Natural killer cell (primary cell): ENCODE measurements around the gene RBM4B. TPM values are rescaled to one million over a fixed set of nuclear protein-coding genes. Genes with fewer than 3 reads are reported as not detected.
A peak's percentile ranks its signal among the peaks of the same experiment; 100 is the strongest.

Source experiments
- ATAC-seq, 3 donors: fragments of 150-1000 bp in 2 of 3; fragments of 200-7000 bp in 1 of 3; cut with Tn5 transposase; 1 replicate in 1 of 3; 2 replicates in 2 of 3; pipeline ENCODE4 v1.10.0; 2021; ENCODE audit warnings: mild to moderate bottlenecking in 2 of 3, moderate library complexity in 2 of 3
- DNase-seq, 2 donors: peaks; one replicate each; pipeline versions ENCODE4 v3.0.0 to v3.0.0-alpha.2; 2013 to 2021; ENCODE audit warnings: mixed read lengths in 1 of 2
- H3K27ac ChIP-seq: one replicate; pipeline ENCODE4 v1.5.1; 2013; ENCODE audit warnings: mild to moderate bottlenecking, low read length
- H3K27me3 ChIP-seq: one replicate; pipeline ENCODE4 v1.6.1; 2013; ENCODE audit warnings: low read length; ENCODE audit not compliant: control insufficient read depth, insufficient read depth
- H3K36me3 ChIP-seq: one replicate; pipeline ENCODE4 v1.6.1; 2013; ENCODE audit warnings: low read length; ENCODE audit not compliant: control insufficient read depth, insufficient read depth
- H3K4me1 ChIP-seq: one replicate; pipeline ENCODE4 v1.6.1; 2013; ENCODE audit warnings: low read length; ENCODE audit not compliant: control insufficient read depth, insufficient read depth
- H3K4me3 ChIP-seq: one replicate; pipeline ENCODE4 v1.5.1; 2013; ENCODE audit warnings: low read length
- H3K9me3 ChIP-seq: one replicate; pipeline ENCODE4 v1.6.1; 2013; ENCODE audit warnings: low read length; ENCODE audit not compliant: control insufficient read depth, insufficient read depth
- H3K27ac Mint-ChIP-seq, 2 donors: one replicate each; pipeline ENCODE4 v1.8.0; 2022; ENCODE audit warnings: mild to moderate bottlenecking in 2 of 2, mixed read lengths in 2 of 2, moderate library complexity in 1 of 2
- H3K27me3 Mint-ChIP-seq, 2 donors: one replicate each; pipeline ENCODE4 v1.8.0; 2022; ENCODE audit warnings: low read depth in 2 of 2, mixed read lengths in 2 of 2
- H3K36me3 Mint-ChIP-seq: one replicate; pipeline ENCODE4 v1.8.0; 2022; ENCODE audit warnings: mixed read lengths
- H3K4me1 Mint-ChIP-seq, 2 donors: one replicate each; pipeline ENCODE4 v1.8.0; 2022; ENCODE audit warnings: mixed read lengths in 2 of 2
- H3K4me3 Mint-ChIP-seq: one replicate; pipeline ENCODE4 v1.8.0; 2022; ENCODE audit warnings: mild to moderate bottlenecking, moderate library complexity, mixed read lengths
- H3K9me3 Mint-ChIP-seq, 2 donors: one replicate each; pipeline ENCODE4 v1.8.0; 2022; ENCODE audit warnings: mixed read lengths in 2 of 2
- CTCF ChIP-seq: fragments of 200-600 bp; IDR thresholded peaks from one replicate; pipeline ENCODE4 v1.8.0; 2022; ENCODE audit warnings: antibody characterized with exemption
- WGBS: methylation state at CpG from one replicate; pipeline ENCODE4 v1.1.7; 2013; ENCODE audit warnings: missing lambda C conversion rate; ENCODE audit not compliant: insufficient coverage; 5-methylcytosine and 5-hydroxymethylcytosine counted together
- intact Hi-C: fragments of 100-400 bp; cut with micrococcal nuclease; formaldehyde crosslinking; loops from one replicate; pipeline ENCODE4 v1.14.2; 2022
- total RNA-seq, 4 donors: library from RNA; stranded (reverse); fragments of 120-200 nt in 1 of 4; gene quantifications; one replicate each; pipeline versions ENCODE4 v1.2.3 to v1.2.4, GENCODE V29; 2013 to 2022

Gene RBM4B
- total RNA-seq, 3 donors from 2014 or later (not counting 1 experiment from before 2014, with no cell fraction given): 11.1 to 23.0 (median 12.4) TPM

GRCh38 chr11:66693356-66694055, 15.8 kb upstream of the RBM4B start:
- no peaks in the 10 kb centered on the region for H3K36me3 ChIP-seq
- no peak for TF ChIP-seq CTCF
- peaks cover 5% of the 10 kb centered on the region for H3K4me1 ChIP-seq
- WGBS: 89% methylated on average over 15 of the region's 15 CpGs
- no peak overlapping the region for H3K4me3 ChIP-seq
- DNase-seq: no peak
- intact Hi-C loops: loop anchor here (1.0 kb wide), 3 partner anchors 141 to 378 kb away; no protein-coding TSS in a partner anchor
- Mint-ChIP-seq H3K4me3 (no peak overlapping the region), H3K27me3 (no peaks in the 10 kb centered on the region), H3K4me1 (peaks cover 0 to 11% of the 10 kb centered on the region in 2 donors), H3K27ac (peak overlapping the region in 1 of 2 donors; percentile 29), H3K9me3 (no peaks in the 10 kb centered on the region), H3K36me3 (no peaks in the 10 kb centered on the region)
- H3K27me3 ChIP-seq: no peaks in the 10 kb centered on the region
- no peaks in the 10 kb centered on the region for H3K9me3 ChIP-seq
- no peak overlapping the region for H3K27ac ChIP-seq
- no peak for ATAC-seq

- H3K36me3 ChIP-seq: no peaks in the 10 kb centered on the region
- Mint-ChIP-seq H3K27ac (no peak overlapping the region), H3K4me1 (peaks cover 0 to 11% of the 10 kb centered on the region in 2 donors), H3K9me3 (no peaks in the 10 kb centered on the region), H3K27me3 (peaks cover 0 to 3% of the 10 kb centered on the region in 2 donors), H3K36me3 (no peaks in the 10 kb centered on the region), H3K4me3 (no peak overlapping the region)
- H3K4me1 ChIP-seq: peaks cover 5% of the 10 kb centered on the region
- no peak for ATAC-seq
- H3K27ac ChIP-seq: no peak overlapping the region
- H3K9me3 ChIP-seq: no peaks in the 10 kb centered on the region
- H3K4me3 ChIP-seq: no peak overlapping the region
- intact Hi-C loops: no loop called here
- 88% methylated on average over 20 of the region's 20 CpGs for WGBS
- H3K27me3 ChIP-seq: no peaks in the 10 kb centered on the region
- no peak for TF ChIP-seq CTCF
- no peak for DNase-seq
These were observed 15.2 kb upstream of the RBM4B start for GRCh38 chr11:66692871-66693331.

- H3K9me3 Mint-ChIP-seq: no peaks in the 10 kb centered on the region
- Histone ChIP-seq H3K36me3 (no peaks in the 10 kb centered on the region), H3K27ac (no peak overlapping the region), H3K27me3 (no peaks in the 10 kb centered on the region), H3K4me3 (no peak overlapping the region), H3K9me3 (no peaks in the 10 kb centered on the region), H3K4me1 (peaks cover 5% of the 10 kb centered on the region)
- no peak for ATAC-seq
- no peaks in the 10 kb centered on the region for H3K36me3 Mint-ChIP-seq
- no peak for TF ChIP-seq CTCF
- H3K4me3 Mint-ChIP-seq: no peak overlapping the region
- peaks cover 0 to 3% of the 10 kb centered on the region in 2 donors for H3K27me3 Mint-ChIP-seq
- H3K4me1 Mint-ChIP-seq: peaks cover 0 to 11% of the 10 kb centered on the region in 2 donors
- H3K27ac Mint-ChIP-seq: no peak overlapping the region
- 92% methylated on average over 18 of the region's 18 CpGs for WGBS
- intact Hi-C loops: no loop called here
- DNase-seq: no peak
These were observed 14.8 kb upstream of the RBM4B start for GRCh38 chr11:66692446-66692845.
